SK-N-SH (cell line): ENCODE results near the gene MYL2. TPM values are rescaled to one million over a fixed set of nuclear protein-coding genes. Genes with fewer than 3 reads are reported as not detected.

Experiments used
- CTCF ChIA-PET: fragments of 300-600, 350-600 bp; formaldehyde crosslinking; extraction: SDS; loops from one replicate; lab custom pipeline; 2021; lab: Yijun Ruan, JAX
- POLR2A ChIA-PET: fragments of 350-600 bp; sonication (Branson Sonifier 250); formaldehyde crosslinking; extraction: SDS; loops from one replicate; lab custom pipeline; 2020; ENCODE audit warnings: antibody characterized with exemption, inconsistent platforms; lab: Yijun Ruan, JAX
- DNase-seq: peaks from one replicate; pipeline ENCODE4 v3.0.0; 2012
- H2AFZ ChIP-seq: fragments of 200-600 bp; sonication (generic); 2 replicates; pipeline ENCODE4 v1.8.1; 2016; ENCODE audit warnings: antibody characterized with exemption, mild to moderate bottlenecking, low read depth
- H3F3A ChIP-seq: fragments of 200-600 bp; sonication (generic); replicated peaks from 2 replicates; pipeline ENCODE3; 2016; ENCODE audit warnings: antibody characterized with exemption, mild to moderate bottlenecking; ENCODE audit not compliant: insufficient read depth
- H3K27ac ChIP-seq, 2 experiments: fragments of 200-500 bp in 1 of 2; fragments of 200-600 bp in 1 of 2; sonication (Bioruptor generic) in 1 of 2; sonication (generic), shearing (Covaris generic) in 1 of 2; 2 replicates each; pipeline versions ENCODE4 v1.5.1 to v1.6.1; 2014 to 2016; ENCODE audit warnings: low read depth in 2 of 2, inconsistent platforms in 1 of 2, low read length in 1 of 2, mild to moderate bottlenecking in 1 of 2, mixed read lengths in 1 of 2
- H3K27me3 ChIP-seq: fragments of 200-600 bp; sonication (generic), shearing (Covaris generic); 2 replicates; pipeline ENCODE4 v1.6.1; 2016; ENCODE audit warnings: mixed run types; ENCODE audit not compliant: insufficient read depth
- H3K36me3 ChIP-seq, 2 experiments: fragments of 200-500 bp in 1 of 2; fragments of 200-600 bp in 1 of 2; sonication (Bioruptor generic) in 1 of 2; sonication (generic) in 1 of 2; replicated peaks in 1 of 2; 2 replicates each; pipeline versions ENCODE3 to v1.5.1; 2014 to 2016; ENCODE audit warnings: low read length in 1 of 2, mild to moderate bottlenecking in 1 of 2; ENCODE audit not compliant: insufficient read depth in 2 of 2, control insufficient read depth in 1 of 2
- H3K4me1 ChIP-seq, 2 experiments: fragments of 200-500 bp in 1 of 2; fragments of 200-600 bp in 1 of 2; sonication (Bioruptor generic) in 1 of 2; sonication (generic), shearing (Covaris generic) in 1 of 2; 2 replicates each; pipeline versions ENCODE4 v1.5.1 to v1.6.1; 2014 to 2016; ENCODE audit warnings: low read depth in 1 of 2, low read length in 1 of 2, mixed run types in 1 of 2; ENCODE audit not compliant: insufficient read depth in 2 of 2, control insufficient read depth in 1 of 2
- H3K4me2 ChIP-seq: fragments of 200-600 bp; sonication (generic), shearing (Covaris generic); 2 replicates; pipeline ENCODE4 v1.6.1; 2017; ENCODE audit warnings: mixed run types
- H3K4me3 ChIP-seq, 2 experiments: fragments of 200-500 bp in 1 of 2; fragments of 200-600 bp in 1 of 2; sonication (Bioruptor generic) in 1 of 2; sonication (generic), shearing (Covaris generic) in 1 of 2; 2 replicates each; pipeline versions ENCODE4 v1.5.1 to v1.8.1; 2014 to 2016; ENCODE audit warnings: low read depth in 2 of 2, inconsistent platforms in 1 of 2, low read length in 1 of 2, mild to moderate bottlenecking in 1 of 2, mixed read lengths in 1 of 2, moderate library complexity in 1 of 2
- H3K79me2 ChIP-seq: fragments of 200-600 bp; sonication (generic); 2 replicates; pipeline ENCODE4 v1.8.1; 2017; ENCODE audit warnings: mild to moderate bottlenecking; ENCODE audit not compliant: insufficient read depth
- H3K9ac ChIP-seq: fragments of 200-600 bp; sonication (generic); 2 replicates; pipeline ENCODE4 v1.6.1; 2017; ENCODE audit warnings: mixed run types
- H3K9me2 ChIP-seq: fragments of 200-600 bp; sonication (generic); 2 replicates; pipeline ENCODE4 v1.6.1; 2017; ENCODE audit warnings: mixed run types
- H3K9me3 ChIP-seq: fragments of 200-600 bp; sonication (generic); 2 replicates; pipeline ENCODE4 v1.6.1; 2017; ENCODE audit warnings: mixed run types, mild to moderate bottlenecking, moderate library complexity
- H4K20me1 ChIP-seq: fragments of 200-600 bp; sonication (generic); 2 replicates; pipeline ENCODE4 v1.6.1; 2017; ENCODE audit warnings: mild to moderate bottlenecking, mixed run types; ENCODE audit not compliant: insufficient read depth
- CHD2 ChIP-seq: fragments of 150-350 bp; IDR thresholded peaks from 2 replicates; pipeline ENCODE4 v1.6.1; 2018; ENCODE audit warnings: low read length; ENCODE audit not compliant: partially characterized antibody
- ELF1 ChIP-seq: IDR thresholded peaks from 2 replicates; pipeline ENCODE4 v1.4.0; 2012
- EZH2phosphoT487 ChIP-seq: fragments of 200-600 bp; sonication (generic); IDR thresholded peaks from 2 replicates; pipeline ENCODE4 v1.6.1; 2017; ENCODE audit warnings: low read depth, mixed run types, mild to moderate bottlenecking, antibody characterized with exemption, moderate library complexity, borderline replicate concordance
- JUND ChIP-seq: IDR thresholded peaks from 2 replicates; pipeline ENCODE4 v1.4.0; 2012
- MEF2A ChIP-seq: IDR thresholded peaks from 2 replicates; pipeline ENCODE4 v1.4.0; 2012; ENCODE audit warnings: low read depth, borderline replicate concordance
- MXI1 ChIP-seq: IDR thresholded peaks from 2 replicates; pipeline ENCODE4 v1.6.1; 2012; ENCODE audit warnings: mild to moderate bottlenecking, low read depth, low read length, improper control_type of control experiment
- NRF1 ChIP-seq: IDR thresholded peaks from 2 replicates; pipeline ENCODE4 v1.6.1; 2012; ENCODE audit warnings: low read depth, mild to moderate bottlenecking, low read length
- RAD21 ChIP-seq: IDR thresholded peaks from 2 replicates; pipeline ENCODE4 v1.6.1; 2012; ENCODE audit warnings: mild to moderate bottlenecking, low read length
- RXRA ChIP-seq: IDR thresholded peaks from 2 replicates; pipeline ENCODE4 v1.4.0; 2012; ENCODE audit warnings: low read depth, mild to moderate bottlenecking, borderline replicate concordance
- SIN3A ChIP-seq: IDR thresholded peaks from 2 replicates; pipeline ENCODE4 v1.6.1; 2012; ENCODE audit warnings: low read depth, mild to moderate bottlenecking, low read length, moderate library complexity, borderline replicate concordance
- TCF12 ChIP-seq: IDR thresholded peaks from 2 replicates; pipeline ENCODE4 v1.4.0; 2012
- TEAD4 ChIP-seq: IDR thresholded peaks from 2 replicates; pipeline ENCODE4 v1.4.0; 2012; ENCODE audit warnings: mild to moderate bottlenecking, borderline replicate concordance; ENCODE audit not compliant: insufficient read depth
- USF2 ChIP-seq: fragments of 150-350 bp; IDR thresholded peaks from 2 replicates; pipeline ENCODE4 v1.6.1; 2017; ENCODE audit warnings: antibody characterized with exemption, low read length, low read depth, borderline replicate concordance
- YY1 ChIP-seq: IDR thresholded peaks from 2 replicates; pipeline ENCODE4 v1.4.0; 2012; ENCODE audit warnings: low read depth, mild to moderate bottlenecking
- WGBS: methylation state at CpG from one replicate; pipeline ENCODE4 v1.1.6; 2017; ENCODE audit warnings: low lambda C conversion rate; 5-methylcytosine and 5-hydroxymethylcytosine counted together
- polyA plus RNA-seq, 3 experiments: library from polyadenylated mRNA; depleted of rRNA; stranded (reverse); fragments of >200 nt; gene quantifications; 2 replicates each; pipeline ENCODE4 v1.2.3, GENCODE V29; 2012
- TF ChIP-seq, protein P1 (sequence below): fragments of 150-350 bp; IDR thresholded peaks from 2 replicates; pipeline ENCODE4 v1.6.1; 2016; ENCODE audit warnings: mild to moderate bottlenecking, low read depth, low read length
- TF ChIP-seq, protein P2 (sequence below): fragments of 200-600 bp; sonication (generic); IDR thresholded peaks from 2 replicates; pipeline ENCODE4 v1.6.1; 2017; ENCODE audit warnings: antibody characterized with exemption, mild to moderate bottlenecking, moderate library complexity
- TF ChIP-seq, protein P3 (sequence below): IDR thresholded peaks from 2 replicates; pipeline ENCODE4 v1.4.0; 2012; ENCODE audit warnings: low read depth, borderline replicate concordance

Gene MYL2
- polyA plus RNA-seq, 1 of the 3 experiments (the other 2 are of a cell fraction), result not detected

DNA sequence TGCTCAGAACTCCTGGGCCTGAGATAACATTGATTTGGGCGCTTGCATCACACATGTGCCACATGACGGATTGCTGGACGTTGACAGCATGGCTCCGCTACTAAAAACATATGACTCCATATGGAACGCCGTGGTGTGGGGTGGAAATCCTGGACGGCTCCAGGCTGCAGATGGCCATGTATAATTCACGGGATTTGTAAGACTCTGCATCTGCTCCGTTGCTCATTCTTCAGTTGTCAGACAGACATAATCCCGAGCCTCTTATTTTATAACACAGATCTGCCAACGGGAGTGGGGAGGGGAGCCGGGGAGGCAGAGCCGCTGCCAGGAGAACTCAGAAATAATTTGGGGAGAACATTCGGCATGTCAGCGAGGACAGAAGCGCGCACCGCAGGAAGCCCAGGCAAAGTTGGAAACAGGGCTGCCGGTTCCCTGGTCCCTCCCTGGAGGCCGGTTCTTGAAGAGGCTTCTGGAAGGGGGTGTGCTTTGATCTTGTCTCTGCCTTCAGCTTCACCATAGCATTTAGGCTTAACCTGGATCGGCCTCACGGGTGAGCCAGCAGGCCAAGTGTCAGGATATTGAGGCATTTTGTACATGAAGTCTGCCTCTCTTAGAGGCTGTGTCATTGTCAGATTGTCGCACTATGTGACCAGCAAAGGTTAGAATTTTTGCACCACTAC, 45.8 kb upstream of the MYL2 start:
- no peaks in the 10 kb centered on the region for H3K27me3 ChIP-seq
- H3K9me2 ChIP-seq, result no peaks in the 10 kb centered on the region
- no peaks in the 10 kb centered on the region for H3K4me1 ChIP-seq
- POLR2A ChIA-PET, result no interaction called here
- H2AFZ ChIP-seq, result no peak overlapping the region
- no peaks in the 10 kb centered on the region for H3K79me2 ChIP-seq
- no peaks in the 10 kb centered on the region for H3K9me3 ChIP-seq
- TF ChIP-seq JUND, result no peak
- no peak for TF ChIP-seq ELF1
- no peak for TF ChIP-seq TEAD4
- no peak for TF ChIP-seq MXI1
- TF ChIP-seq SIN3A, result no peak
- no peak for TF ChIP-seq USF2
- no peak for TF ChIP-seq MEF2A
- no peak for TF ChIP-seq EZH2phosphoT487
- no peak for TF ChIP-seq RAD21
- TF ChIP-seq TCF12, result no peak
- no peak for TF ChIP-seq NRF1
- TF ChIP-seq, protein P1, sequence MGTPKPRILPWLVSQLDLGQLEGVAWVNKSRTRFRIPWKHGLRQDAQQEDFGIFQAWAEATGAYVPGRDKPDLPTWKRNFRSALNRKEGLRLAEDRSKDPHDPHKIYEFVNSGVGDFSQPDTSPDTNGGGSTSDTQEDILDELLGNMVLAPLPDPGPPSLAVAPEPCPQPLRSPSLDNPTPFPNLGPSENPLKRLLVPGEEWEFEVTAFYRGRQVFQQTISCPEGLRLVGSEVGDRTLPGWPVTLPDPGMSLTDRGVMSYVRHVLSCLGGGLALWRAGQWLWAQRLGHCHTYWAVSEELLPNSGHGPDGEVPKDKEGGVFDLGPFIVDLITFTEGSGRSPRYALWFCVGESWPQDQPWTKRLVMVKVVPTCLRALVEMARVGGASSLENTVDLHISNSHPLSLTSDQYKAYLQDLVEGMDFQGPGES, result no peak
- DNase-seq, result no peak
- no peaks in the 10 kb centered on the region for H3K36me3 ChIP-seq
- no peaks in the 10 kb centered on the region for H4K20me1 ChIP-seq
- CTCF ChIA-PET, result interaction anchor here (0.6 to 1.1 kb wide), 2 partner anchors 12 to 58 kb away, joined by 3 read pairs; no protein-coding TSS in a partner anchor
- H3K9ac ChIP-seq, result no peak overlapping the region
- H3K4me2 ChIP-seq, result no peak overlapping the region
- H3K4me3 ChIP-seq, result no peak overlapping the region
- WGBS, result 67% methylated on average over 21 of the region's 23 CpGs
- no peaks in the 10 kb centered on the region for H3F3A ChIP-seq
- H3K27ac ChIP-seq, result no peak overlapping the region

GRCh38 chr12:110965574-110965973, 45.2 kb upstream of the MYL2 start:
- Histone ChIP-seq H3K9ac (no peak overlapping the region), H3F3A (no peaks in the 10 kb centered on the region), H3K4me2 (no peak overlapping the region), H4K20me1 (no peaks in the 10 kb centered on the region)
- no peak for TF ChIP-seq JUND
- no peak for TF ChIP-seq RXRA
- TF ChIP-seq, protein P2, sequence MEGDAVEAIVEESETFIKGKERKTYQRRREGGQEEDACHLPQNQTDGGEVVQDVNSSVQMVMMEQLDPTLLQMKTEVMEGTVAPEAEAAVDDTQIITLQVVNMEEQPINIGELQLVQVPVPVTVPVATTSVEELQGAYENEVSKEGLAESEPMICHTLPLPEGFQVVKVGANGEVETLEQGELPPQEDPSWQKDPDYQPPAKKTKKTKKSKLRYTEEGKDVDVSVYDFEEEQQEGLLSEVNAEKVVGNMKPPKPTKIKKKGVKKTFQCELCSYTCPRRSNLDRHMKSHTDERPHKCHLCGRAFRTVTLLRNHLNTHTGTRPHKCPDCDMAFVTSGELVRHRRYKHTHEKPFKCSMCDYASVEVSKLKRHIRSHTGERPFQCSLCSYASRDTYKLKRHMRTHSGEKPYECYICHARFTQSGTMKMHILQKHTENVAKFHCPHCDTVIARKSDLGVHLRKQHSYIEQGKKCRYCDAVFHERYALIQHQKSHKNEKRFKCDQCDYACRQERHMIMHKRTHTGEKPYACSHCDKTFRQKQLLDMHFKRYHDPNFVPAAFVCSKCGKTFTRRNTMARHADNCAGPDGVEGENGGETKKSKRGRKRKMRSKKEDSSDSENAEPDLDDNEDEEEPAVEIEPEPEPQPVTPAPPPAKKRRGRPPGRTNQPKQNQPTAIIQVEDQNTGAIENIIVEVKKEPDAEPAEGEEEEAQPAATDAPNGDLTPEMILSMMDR, result no peak
- TF ChIP-seq, protein P3, sequence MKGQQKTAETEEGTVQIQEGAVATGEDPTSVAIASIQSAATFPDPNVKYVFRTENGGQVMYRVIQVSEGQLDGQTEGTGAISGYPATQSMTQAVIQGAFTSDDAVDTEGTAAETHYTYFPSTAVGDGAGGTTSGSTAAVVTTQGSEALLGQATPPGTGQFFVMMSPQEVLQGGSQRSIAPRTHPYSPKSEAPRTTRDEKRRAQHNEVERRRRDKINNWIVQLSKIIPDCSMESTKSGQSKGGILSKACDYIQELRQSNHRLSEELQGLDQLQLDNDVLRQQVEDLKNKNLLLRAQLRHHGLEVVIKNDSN, result 0 out of 2 replicates have a peak, but pooled peaks have one; percentile 22
- TF ChIP-seq YY1, result no peak
- TF ChIP-seq EZH2phosphoT487, result no peak
- no peak for TF ChIP-seq NRF1
- TF ChIP-seq CHD2, result no peak
- TF ChIP-seq TEAD4, result no peak
- TF ChIP-seq, all 33 proteins: peak for 1
- H3K4me1 ChIP-seq, result no peaks in the 10 kb centered on the region
- no peaks in the 10 kb centered on the region for H3K9me3 ChIP-seq
- H3K79me2 ChIP-seq, result no peaks in the 10 kb centered on the region
- CTCF ChIA-PET, result interaction anchor here (0.6 to 1.1 kb wide), 2 partner anchors 11 to 12 kb away, joined by 3 read pairs; no protein-coding TSS in a partner anchor
- DNase-seq, result no peak
- POLR2A ChIA-PET, result no interaction called here
- 64% methylated on average over 12 of the region's 12 CpGs for WGBS
- H3K27ac ChIP-seq, result no peak overlapping the region
- H3K27me3 ChIP-seq, result no peaks in the 10 kb centered on the region
- H3K9me2 ChIP-seq, result no peaks in the 10 kb centered on the region
- no peaks in the 10 kb centered on the region for H3K36me3 ChIP-seq
- no peak overlapping the region for H2AFZ ChIP-seq
- no peak overlapping the region for H3K4me3 ChIP-seq
